ENCODE results near the gene CHCHD10.

DNA sequence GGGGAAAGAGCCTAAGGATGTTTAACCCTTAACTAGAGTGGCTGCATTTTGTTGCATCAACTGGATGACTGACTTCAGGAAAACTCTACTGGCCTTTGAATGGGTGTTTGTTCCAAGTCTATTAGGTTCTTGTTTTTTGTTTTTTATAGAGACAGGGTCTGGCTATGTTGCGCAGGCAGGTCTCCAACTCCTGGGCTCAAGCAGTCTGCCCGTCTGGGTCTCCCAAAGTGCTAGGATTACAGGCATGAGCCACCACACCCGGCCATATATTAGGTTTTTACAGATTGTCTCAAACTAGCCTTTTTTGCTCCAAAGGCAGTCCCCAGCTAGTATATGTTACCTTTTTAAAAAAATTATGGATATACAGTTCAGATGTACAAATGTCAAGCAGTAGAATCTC lies 20.1 kb upstream of the CHCHD10 start:
- TF ChIP-seq, protein P1, sequence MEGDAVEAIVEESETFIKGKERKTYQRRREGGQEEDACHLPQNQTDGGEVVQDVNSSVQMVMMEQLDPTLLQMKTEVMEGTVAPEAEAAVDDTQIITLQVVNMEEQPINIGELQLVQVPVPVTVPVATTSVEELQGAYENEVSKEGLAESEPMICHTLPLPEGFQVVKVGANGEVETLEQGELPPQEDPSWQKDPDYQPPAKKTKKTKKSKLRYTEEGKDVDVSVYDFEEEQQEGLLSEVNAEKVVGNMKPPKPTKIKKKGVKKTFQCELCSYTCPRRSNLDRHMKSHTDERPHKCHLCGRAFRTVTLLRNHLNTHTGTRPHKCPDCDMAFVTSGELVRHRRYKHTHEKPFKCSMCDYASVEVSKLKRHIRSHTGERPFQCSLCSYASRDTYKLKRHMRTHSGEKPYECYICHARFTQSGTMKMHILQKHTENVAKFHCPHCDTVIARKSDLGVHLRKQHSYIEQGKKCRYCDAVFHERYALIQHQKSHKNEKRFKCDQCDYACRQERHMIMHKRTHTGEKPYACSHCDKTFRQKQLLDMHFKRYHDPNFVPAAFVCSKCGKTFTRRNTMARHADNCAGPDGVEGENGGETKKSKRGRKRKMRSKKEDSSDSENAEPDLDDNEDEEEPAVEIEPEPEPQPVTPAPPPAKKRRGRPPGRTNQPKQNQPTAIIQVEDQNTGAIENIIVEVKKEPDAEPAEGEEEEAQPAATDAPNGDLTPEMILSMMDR (IDR thresholded peaks at IDR 0.05; ENCODE audit: insufficient read depth, low read depth, low read length) = no peak
- no peak for TF ChIP-seq EZH2 (IDR thresholded peaks at IDR 0.05; ENCODE audit: insufficient read depth, low read length)
